IPS-NIHi11 (cell line): ENCODE data around the gene RPS15.

Experiments
- DNase-seq: peaks from one replicate; pipeline ENCODE4 v3.0.0; 2012; ENCODE audit warnings: mixed read lengths, low spot score

RPS15 gene

DNA sequence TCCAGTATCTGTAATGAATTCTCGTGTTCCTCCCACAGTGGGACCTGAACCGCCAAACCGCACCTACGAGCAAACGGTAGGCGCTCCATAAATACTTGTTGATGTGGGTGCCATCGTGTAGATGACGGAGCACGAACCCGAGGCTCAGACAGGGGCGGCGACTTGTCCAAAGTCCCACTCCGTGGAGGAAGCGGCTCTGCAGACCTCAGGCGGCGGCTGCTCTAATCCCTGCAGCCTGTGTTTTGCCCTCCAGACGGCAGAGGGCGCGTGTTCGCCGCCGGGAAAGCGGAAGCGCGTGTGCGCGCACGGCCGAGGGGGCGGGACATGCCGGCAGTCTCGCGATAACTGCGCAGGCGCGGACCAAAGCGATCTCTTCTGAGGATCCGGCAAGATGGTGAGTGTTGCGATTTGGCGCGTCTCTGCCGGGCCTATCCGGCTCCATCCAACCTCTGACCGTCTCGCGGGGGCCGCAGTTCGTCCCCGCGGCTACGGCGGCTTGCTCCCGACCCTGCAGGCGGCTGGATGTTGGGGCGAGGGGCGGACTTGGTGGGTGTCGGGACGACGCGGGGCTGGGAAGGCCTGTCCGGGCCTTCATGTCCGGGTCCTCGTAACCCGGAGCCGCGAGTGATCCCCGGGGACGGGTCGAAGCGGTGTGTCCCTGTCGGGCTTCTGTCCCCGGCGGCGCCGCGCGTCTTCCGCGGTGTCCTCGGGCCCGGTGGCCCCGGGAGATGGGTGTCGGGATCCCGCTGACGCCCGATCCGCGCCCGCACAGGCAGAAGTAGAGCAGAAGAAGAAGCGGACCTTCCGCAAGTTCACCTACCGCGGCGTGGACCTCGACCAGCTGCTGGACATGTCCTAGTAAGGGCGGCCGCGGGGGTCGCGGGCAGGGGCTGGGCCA lies at the start of gene RPS15:
Gene RPS15 (plus strand): TSS at position 362 of the 898 bp plus-strand sequence. CDS start 30 bp downstream, at position 392.
- DNase-seq: peak; percentile 95

DNA sequence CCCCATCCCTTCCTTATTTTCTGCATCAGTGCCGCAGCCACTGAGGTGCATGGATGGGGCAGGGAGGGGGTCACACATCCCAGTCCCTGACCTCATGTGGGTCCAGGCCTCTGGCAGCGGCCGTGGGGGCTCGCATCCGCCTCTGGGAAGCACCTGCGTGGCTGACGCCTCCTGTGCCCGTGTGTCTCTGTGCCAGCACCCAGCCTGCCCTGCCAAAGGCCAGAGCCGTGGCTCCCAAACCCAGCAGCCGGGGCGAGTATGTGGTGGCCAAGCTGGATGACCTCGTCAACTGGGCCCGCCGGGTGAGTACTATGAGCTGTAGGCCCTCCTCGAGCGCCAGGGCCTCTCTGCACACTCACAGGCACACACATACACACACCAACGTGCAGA lies 49.6 kb upstream of the RPS15 start:
- no peak for DNase-seq

DNA sequence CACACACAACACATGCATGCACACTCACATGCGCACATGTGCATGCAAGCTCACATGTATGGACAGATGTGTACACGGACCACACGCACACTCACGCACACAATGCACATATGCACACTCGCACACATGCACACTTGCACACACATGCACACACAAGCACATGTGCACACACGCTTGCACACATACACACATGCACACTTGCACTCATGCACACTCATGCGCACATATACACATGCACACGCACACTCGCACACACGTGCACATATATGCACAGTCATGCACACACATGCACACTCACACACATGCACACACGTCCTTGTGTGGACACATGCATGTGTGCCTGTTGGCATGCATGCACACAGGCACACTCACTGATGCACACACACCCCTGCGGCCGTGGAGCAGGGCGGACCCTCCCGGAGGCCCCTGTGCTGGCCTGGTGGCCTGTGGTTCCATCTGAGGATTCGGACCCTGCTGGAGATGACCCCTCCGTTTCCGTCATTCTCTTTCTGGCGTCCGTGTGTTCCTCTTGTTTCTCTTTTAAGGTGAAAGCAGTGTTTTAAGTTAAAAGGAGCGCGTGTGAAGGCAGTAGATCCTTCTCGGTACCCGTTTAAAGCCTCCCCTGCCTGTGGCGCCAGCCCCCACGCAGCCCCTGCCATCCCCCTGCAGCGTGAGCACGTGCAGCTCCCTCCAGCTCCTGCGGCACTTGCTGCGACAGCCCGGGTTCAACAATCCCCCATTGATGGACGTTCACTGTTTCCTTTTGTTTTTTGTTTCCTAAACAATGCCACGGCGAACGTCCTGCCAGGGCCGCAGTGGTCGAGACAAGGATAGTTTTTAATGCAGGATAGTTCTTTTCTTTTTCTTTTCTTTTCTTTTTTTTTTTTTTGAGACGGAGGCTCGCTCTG lies 48.9 kb upstream of the RPS15 start:
- no peak for DNase-seq

DNA sequence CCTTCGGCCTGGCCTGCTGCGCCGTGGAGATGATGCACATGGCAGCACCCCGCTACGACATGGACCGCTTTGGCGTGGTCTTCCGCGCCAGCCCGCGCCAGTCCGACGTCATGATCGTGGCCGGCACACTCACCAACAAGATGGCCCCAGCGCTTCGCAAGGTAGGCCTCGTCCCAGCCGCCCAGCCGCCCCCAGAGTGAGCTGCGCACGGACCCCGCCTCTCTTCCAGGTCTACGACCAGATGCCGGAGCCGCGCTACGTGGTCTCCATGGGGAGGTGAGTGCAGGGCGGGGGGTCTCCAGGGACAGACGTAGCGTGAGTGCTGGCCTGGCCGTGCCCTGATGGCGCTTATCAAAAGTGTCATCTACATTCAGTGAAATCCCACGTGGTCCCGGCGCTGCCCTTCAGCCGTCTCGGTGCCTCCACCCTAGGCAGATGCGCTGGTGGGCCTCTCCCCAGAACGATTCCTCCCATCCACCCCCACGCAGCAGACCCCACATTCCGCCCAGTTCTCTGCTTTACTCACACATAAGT lies 47.2 kb upstream of the RPS15 start:
- DNase-seq: no peak

DNA sequence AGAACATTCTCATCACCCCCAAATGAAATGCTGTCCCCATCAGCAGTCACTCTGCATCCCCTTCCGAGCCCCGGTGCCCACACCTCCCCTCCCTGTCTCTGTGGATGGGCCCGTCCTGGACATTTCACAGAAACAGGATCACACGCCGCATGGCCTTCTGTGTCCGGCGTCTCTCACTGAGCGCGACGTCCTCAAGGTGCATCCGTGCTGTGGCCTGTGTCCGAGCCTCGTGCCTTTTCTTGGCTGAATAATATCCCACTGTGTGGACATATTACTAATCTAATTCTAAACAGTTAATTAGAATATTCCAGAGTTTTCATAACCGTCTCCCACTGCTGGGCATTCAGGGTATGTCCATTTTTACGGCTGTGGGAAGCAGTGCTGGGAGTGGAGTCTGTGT lies 45.8 kb upstream of the RPS15 start:
- no peak for DNase-seq

DNA sequence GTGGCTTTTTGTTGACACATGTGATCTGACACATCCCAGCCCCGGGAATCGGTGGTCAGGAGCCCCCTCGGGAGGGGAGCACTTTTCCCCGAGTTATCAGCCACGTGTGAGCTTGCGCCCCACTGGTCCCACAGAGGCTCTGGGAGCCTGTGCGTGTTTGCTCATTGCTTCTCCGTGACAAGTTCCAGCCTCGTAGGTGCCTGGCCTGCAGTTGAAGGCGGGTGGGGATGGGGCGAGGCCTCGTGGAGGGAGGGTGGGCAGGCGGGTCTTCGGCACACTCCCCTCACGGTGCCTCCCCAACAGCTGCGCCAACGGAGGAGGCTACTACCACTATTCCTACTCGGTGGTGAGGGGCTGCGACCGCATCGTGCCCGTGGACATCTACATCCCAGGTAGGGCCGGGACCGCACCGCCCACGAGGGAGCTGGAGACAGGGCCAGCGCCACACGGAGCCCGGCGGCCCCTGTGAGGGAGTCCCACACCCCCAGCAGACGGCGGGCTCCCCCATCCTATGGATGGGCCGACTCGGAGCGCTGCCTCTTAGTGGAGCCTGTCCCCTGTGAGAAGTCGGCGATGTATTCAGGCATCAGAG lies 45.2 kb upstream of the RPS15 start:
- no peak for DNase-seq

DNA sequence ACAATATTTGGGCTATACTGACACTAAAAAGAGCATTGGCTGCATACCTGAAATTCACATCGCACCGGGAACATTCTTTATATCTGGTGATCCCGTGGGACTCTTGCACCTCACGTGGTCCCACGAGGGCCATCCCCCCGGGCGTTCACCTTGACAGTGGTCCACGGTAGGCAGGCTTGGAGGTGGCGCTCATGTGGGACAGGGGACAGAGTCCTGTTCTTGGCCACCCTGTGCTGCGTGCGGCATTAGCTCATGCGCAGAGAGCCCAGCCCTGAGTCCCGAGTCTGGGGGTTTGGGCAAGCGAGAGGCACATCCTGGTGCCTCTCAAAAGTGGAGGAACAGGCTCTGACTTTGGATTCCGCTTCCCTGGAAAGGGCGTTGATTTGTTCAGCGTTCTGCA lies 44.4 kb upstream of the RPS15 start:
- DNase-seq: no peak

DNA sequence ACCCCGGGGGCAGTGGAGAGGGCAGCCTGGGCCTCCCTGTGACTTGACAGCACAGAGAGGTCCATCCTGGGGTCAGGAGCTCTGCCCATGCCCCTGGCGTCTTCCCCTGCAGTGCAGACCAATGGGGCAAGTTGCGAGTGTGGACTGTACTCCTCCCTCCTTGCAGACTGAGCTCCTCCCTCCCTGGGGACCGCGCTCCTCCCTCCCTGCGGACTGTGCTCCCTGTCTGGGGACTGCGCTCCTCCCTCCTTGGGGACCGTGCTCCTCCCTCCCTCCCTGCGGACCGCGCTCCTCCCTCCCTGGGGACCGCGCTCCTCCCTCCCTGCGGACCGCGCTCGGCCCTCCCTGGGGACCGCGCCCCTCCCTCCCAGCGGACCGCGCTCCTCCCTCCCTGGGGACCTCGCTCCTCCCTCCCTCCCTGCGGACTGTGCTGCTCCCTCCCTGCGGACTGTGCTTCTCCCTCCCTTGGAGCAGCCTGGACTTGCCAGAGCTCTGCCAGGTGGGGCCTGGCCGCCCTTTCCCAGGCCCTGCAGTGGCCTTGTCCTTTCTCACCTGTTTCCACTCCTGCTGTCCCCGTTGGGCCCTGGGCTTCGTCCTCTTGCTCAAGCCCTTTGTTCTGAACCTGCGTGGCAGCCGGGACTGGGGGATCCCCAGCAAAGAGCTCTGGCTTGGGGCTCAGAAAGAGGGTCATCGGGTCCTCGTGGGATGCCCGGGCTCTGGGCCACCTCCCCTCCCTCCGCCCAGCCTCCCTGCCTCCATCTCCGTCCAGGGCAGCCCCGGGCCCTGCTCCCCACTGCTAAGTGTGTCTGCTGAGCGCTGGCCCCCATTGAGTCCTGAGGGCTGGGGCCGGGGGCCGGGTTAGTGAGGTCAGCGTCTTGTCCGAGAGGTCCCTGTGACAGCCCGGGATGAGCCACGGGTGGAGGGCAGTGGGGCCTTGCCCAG lies 43.7 kb upstream of the RPS15 start:
- no peak for DNase-seq

DNA sequence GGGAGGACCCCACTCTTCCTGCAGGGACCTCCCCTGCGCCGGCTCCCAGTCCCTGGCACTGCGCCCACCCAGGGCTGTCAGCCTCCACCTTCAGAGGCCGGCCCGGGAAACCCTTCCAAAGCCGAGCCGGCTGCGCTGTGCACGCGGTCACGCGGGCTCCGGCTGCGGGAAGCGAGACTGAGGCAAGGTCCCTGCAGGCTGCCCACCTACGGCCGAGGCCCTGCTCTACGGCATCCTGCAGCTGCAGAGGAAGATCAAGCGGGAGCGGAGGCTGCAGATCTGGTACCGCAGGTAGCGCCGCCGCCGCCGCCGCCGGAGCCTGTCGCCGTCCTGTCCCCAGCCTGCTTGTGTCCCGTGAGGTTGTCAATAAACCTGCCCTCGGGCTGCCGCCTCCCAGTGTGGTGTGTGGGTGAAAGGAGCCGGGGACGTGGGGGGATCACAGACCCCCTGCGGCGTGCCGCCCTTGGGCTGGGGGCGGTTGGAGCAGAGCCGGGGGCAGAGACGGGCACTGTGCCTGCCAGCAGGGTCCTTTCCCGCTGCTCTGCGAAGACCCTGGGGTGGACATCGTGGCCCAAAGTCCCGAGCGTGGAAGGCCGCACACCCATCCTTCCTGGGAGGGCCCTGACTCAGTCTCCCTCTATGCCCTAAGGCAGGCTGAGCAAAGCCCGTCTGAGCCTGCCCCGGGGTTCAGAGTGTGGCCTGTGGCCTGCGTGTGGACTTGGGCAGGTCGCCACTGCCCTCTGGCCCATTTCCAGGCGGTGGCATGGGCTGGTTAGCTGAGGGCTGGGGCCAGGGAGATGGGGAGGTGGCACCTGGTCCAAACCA lies 42.8 kb upstream of the RPS15 start:
- no peak for DNase-seq

DNA sequence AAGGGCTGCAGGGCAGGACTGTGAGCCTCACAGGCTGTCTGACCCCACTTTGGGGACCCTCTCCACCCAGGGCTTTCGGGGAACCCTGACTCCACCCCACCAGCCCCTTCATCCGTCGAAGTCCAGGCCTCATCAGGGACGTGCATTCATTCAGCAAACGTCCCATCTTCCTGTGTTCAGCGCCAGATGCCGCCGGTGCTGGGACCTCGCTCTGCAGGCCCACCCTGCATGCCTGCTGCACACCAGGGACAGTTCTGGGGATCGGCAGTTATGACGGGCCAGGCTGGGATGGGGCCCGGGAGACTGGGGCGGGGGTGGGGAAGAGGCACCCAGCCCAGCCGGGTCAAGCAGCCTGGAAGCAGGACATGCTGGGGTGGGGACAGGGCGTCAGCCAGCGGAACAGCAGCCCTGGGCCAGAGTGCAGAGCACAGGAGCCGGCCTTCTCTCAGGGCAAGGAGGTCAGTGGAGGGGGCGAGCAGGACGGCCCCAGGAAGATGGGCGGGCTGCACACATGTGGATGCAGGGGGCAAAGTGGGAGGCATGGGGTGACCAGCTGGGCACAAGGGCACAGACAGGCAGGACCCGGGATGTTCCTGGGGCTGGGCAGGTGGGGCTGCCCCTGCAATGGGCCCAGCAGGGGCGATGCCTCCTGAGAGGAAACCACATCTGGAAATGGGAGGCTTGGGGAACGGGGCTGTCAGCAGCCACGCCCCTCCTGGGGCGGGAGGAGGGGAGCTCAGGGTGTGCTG lies 42.0 kb upstream of the RPS15 start:
- no peak for DNase-seq

DNA sequence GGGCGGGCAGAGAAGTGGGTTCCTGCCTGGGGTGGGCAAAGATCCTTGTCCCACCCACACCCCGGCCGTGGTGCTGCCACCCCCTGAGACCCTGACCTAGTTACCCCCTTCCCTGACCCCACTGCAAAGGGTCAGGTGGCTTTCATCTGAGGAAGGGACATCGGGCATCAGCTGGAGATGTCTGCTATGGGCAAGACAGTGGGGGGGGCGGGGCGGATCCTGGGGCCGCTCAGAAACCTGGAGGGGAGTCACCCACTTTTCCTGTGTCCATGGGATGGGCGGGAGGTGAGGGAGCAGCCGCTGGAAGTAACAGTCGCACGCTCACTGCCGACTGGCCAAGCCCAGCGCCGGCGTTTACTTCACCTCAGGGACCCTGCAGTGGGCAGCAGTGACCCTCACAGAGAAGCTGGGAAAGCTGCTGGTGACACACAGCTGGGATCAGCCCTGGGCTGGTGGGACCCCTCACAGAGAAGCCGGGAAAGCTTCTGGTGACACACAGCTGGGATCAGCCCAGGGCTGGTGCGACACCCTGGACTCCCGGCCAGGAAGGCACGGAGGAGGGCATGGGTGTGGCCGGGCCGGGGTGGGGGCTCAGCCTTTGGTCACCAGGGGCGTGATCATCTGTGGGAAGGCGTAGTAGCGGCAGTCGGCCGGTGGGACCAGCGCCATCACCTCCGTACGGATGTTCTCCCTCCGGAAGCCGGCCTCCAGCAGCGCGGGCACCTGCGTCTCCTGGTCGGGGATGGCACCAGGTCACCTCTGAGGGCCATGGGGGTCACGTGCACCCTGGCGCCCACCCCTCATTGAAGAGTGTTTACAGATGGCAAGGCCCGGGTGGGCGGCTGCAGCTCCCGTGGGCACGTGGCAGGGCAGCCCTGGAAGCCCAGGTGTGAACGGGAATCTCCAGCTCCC lies 41.2 kb upstream of the RPS15 start:
- DNase-seq: no peak

DNA sequence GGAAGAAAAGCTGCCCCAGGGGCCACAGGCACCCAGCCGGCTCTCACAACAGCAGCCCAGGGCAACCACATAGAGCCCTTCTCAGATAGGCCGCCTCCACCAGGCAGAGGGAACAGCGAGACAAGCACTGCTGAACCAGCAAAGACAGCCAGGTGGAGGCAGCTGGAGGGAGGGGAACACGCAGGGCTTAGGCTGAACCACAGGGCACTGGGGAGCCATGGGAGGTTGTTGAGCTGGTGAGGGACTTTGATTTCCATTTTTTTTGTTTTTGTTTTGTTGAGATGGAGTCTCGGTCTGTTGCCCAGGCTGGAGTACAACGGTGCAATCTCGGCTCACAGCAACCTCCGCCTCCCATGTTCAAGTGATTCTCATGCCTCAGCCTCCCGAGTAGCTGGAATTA lies 40.4 kb upstream of the RPS15 start:
- DNase-seq: no peak

DNA sequence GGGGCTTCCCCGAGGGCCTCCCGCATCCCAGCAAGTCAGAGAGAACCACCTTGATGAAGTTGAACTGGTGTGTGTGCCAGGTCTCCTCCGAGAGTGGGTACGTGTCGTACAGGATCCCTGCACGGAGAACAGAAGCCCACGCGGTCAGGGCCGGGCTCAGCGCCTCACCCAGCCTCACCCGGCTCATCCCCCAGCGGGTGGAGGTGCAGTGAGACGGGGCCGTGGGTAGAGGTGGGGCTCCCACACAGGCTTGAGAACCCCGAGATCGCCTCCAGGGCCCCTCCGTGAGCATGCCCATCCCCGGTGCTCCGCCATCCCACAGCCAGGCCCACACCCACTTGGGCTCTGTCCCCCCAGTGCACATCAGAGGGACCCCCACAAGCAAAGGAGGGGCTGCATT lies 39.1 kb upstream of the RPS15 start:
- no peak for DNase-seq

DNA sequence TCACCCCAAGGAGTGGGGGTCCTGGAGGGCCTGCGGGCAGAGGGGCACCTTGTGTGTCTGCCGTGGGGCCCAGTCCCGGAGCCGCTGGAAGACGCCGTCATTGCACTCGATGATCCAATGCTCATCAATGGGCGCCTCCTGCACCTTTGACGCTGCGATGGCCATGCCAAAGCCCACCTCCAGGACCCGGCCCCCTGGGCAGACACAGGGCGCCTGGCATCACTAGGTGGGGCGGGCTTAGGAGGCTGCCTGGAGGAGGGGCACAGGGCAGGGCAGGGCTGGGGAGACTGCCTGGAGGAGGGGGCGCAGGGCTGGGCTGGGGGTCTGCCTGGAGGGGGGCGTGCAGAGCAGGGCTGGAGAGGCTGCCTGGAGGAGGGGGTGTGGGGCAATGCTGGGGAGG lies 38.5 kb upstream of the RPS15 start:
- no peak for DNase-seq

DNA sequence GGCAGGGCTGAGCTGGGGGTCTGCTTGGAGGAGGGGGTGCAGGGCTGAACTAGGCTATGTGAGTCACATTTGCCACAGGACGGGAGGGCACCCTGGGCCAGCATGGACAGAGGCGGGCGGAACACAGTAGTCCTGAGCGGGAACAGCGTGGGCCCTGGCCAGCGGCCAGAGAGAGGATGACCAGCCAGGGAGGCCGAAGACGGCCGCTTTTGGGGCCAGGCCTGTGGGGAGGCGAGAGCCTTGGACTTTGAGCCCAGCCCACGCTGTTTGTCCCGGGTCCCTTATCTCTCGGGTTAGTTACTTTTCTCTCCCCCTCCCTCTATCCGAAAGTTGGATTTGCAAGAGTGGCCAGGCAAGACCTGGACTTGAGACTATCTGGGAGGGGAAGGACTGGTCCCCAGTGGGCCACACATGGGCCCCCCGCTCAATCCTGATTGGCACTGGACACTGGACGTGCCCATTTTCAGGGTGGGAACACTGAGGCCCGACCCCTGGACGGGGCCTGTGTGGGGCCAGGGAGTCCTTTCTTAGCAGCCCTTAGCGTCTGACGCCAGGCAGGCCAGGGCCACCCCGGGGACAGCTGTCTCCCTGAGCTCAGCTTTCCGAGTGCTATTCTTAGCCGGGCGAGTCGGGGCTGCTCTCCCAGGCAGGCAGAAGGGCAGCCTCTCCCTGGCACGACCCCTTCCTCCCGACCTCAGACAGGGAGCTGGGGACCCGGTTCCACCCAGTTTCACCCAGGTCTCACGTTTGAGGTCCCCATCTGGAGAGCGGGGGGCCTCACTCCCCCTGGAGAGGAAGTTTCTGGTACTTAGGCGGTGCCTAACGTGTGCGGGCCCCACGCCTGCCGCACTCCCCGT lies 37.7 kb upstream of the RPS15 start:
- DNase-seq: peak; percentile 55

DNA sequence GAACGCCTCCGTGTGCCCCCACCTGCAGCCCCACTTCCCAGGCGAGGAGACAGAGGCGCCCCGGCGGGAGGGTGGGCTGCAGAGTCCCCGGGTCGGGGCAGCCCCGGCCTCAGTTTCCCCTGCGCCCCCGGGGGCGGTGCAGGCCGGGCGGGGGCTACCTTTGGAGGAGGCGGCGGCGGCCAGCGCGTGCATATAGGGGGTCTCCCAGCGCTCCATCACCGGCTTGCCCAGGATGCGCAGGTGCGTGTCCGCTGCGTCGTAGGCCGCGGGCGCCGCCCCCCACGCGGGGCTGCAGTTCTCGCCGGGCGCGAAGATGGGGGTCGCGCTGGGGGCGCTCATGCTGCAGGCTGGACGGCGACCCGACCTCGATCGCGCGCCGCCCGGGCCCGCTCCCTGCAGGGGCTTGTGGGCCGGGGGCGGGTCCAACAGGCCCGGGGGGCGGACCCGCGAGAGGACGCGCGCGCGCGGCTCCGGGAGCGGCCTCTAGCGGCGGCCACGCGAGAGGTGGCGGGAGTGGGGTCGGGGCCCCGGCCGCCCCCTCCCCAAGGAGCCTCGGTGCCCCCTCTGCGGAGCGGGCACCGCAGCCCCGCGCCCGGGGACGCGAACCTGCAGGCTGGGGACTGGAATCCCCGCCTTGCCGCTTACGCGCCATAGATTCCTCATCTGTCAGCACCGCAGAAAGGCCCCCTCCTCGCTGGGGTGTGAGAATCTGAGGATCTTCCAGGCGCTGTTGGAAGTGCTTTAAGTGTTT lies 36.9 kb upstream of the RPS15 start, which contains the start of gene GAMT:
Gene GAMT (minus strand): TSS at position 405 of the 751 bp plus-strand sequence. CDS start 66 bp downstream, at position 339.
- DNase-seq: peak; percentile 87

DNA sequence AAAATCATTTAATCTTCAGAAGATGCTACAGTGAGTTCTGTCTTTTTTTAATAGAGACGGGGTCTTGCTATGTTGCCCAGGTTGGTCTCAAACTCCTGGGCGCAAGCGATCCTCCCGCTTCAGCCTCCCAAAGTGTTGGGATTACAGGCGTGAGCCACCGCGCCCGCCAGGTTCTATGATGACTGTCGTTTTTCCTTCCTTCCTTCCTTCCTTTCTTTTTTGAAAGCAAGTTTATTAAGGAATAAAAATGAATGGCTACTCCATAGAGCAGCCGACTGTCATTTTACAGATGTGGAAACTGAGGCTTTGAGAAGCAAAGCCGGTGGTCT lies 36.3 kb upstream of the RPS15 start:
- no peak for DNase-seq
